T-helper 2 cell treated with Interferon-gamma antibody and Interleukin-4, amounts not matched to agents 100 ng/mL and 5 ng/mL, for 36 hours (primary cell): ENCODE data around the gene FXYD3. TPM values are rescaled to one million over a fixed set of nuclear protein-coding genes. Genes with fewer than 3 reads are reported as not detected.

Experiments
- total RNA-seq: library from RNA; stranded (reverse); gene quantifications from 2 replicates; pipeline ENCODE4 v1.2.3, GENCODE V29; 2022

The FXYD3 gene
- total RNA-seq, 1 donor from 2014 or later = not detected

Other genes with a start within 250 kb of the FXYD3 start
- 2.2 and 2.8 TPM in 2 replicates for gene ZNF30, start 188.9 kb upstream of the FXYD3 start, total RNA-seq
- 13.7 and 14.8 TPM in 2 replicates for gene ZNF792, start 151.6 kb upstream of the FXYD3 start, total RNA-seq
- gene GRAMD1A, start 115.5 kb upstream of the FXYD3 start, total RNA-seq = 67.3 TPM in 2 replicates
- gene SCN1B, start 85.4 kb upstream of the FXYD3 start, total RNA-seq = 0.50 and 0.52 TPM in 2 replicates
- not detected in 2 replicates for gene HPN, start 74.1 kb upstream of the FXYD3 start, total RNA-seq
- 0.27 TPM in 2 replicates for gene LGI4, start 19.2 kb downstream of the FXYD3 start, total RNA-seq
- 0.23 and 0.70 TPM in 2 replicates for gene FXYD1, start 23.0 kb downstream of the FXYD3 start, total RNA-seq
- 0.70 and 1.9 TPM in 2 replicates for gene FXYD7, start 27.4 kb downstream of the FXYD3 start, total RNA-seq
- 354 and 374 TPM in 2 replicates for gene FXYD5, start 38.9 kb downstream of the FXYD3 start, total RNA-seq
- gene FAM187B, start 112.9 kb downstream of the FXYD3 start, total RNA-seq = not detected in 2 replicates
- gene LSR, start 133.2 kb downstream of the FXYD3 start, total RNA-seq = 0.70 and 1.2 TPM in 2 replicates
- gene USF2, start 153.1 kb downstream of the FXYD3 start, total RNA-seq = 132 and 139 TPM in 2 replicates
- 0.36 and 0.39 TPM in 2 replicates for gene HAMP, start 166.7 kb downstream of the FXYD3 start, total RNA-seq
- 0.09 and 0.36 TPM in 2 replicates for gene MAG, start 176.3 kb downstream of the FXYD3 start, total RNA-seq
- gene CD22, start 213.4 kb downstream of the FXYD3 start, total RNA-seq = 0.20 and 0.70 TPM in 2 replicates
- gene FFAR1, start 232.1 kb downstream of the FXYD3 start, total RNA-seq = not detected in 2 replicates
- 0.16 TPM in 1 of 2 replicates, not detected in the other for gene FFAR3, start 242.6 kb downstream of the FXYD3 start, total RNA-seq